HG03571 (cell line): ENCODE measurements around the gene VASH1.

Experiments used
- ATAC-seq: cut with Tn5 transposase; IDR thresholded peaks from one replicate; pipeline ENCODE4 v1.9.1; 2021; ENCODE audit not compliant: unreplicated experiment

VASH1 gene

GRCh38 chr14:76770521-76771436 lies 9.5 kb downstream of the VASH1 start:
- no peak for ATAC-seq

- no peak for ATAC-seq
These were observed 10.2 kb downstream of the VASH1 start for GRCh38 chr14:76771437-76771980.

GRCh38 chr14:76772300-76773187 lies 11.3 kb downstream of the VASH1 start:
- no peak for ATAC-seq

GRCh38 chr14:76773188-76773885 lies 12.1 kb downstream of the VASH1 start:
- ATAC-seq: no peak

- no peak for ATAC-seq
These were observed 12.9 kb downstream of the VASH1 start for GRCh38 chr14:76773956-76774820.

GRCh38 chr14:76774821-76775694 lies 13.8 kb downstream of the VASH1 start:
- no peak for ATAC-seq

GRCh38 chr14:76775695-76776427 lies 14.6 kb downstream of the VASH1 start:
- ATAC-seq: no peak

GRCh38 chr14:76776428-76777251 lies 15.4 kb downstream of the VASH1 start:
- no peak for ATAC-seq

- no peak for ATAC-seq
These were observed 16.5 kb downstream of the VASH1 start for GRCh38 chr14:76777721-76778120.

GRCh38 chr14:76778546-76779215 lies 17.4 kb downstream of the VASH1 start:
- no peak for ATAC-seq

GRCh38 chr14:76779221-76780057 lies 18.2 kb downstream of the VASH1 start:
- ATAC-seq: no peak

GRCh38 chr14:76780058-76780345 lies 18.7 kb downstream of the VASH1 start:
- no peak for ATAC-seq

GRCh38 chr14:76780360-76780759 lies 19.1 kb downstream of the VASH1 start:
- no peak for ATAC-seq

- no peak for ATAC-seq
These were observed 19.8 kb downstream of the VASH1 start for GRCh38 chr14:76780875-76781647.

- ATAC-seq: no peak
These were observed 20.4 kb downstream of the VASH1 start for GRCh38 chr14:76781648-76782051.
